Spinal cord (tissue), 10 donors: Measurements from ENCODE around the gene AK6. TPM values are rescaled to one million over a fixed set of nuclear protein-coding genes. Genes with fewer than 3 reads are reported as not detected.
"Not testable (repeated sequence)": the region's sequence is repeated elsewhere in the genome, so short reads cannot be mapped to it uniquely, and the experiment has no call there.

Experiments used
- DNase-seq, 6 donors: peaks; one replicate each; pipeline versions ENCODE4 v3.0.0 to v3.0.0-alpha.2; 2013 to 2015; ENCODE audit warnings: low spot score in 6 of 6, low read depth in 4 of 6
- H3K27ac ChIP-seq: one replicate; pipeline ENCODE4 v1.5.1; 2013; ENCODE audit warnings: low read depth, low read length, control low read depth
- H3K27me3 ChIP-seq: one replicate; pipeline ENCODE4 v1.6.1; 2013; ENCODE audit warnings: low read length; ENCODE audit not compliant: control insufficient read depth, insufficient read depth
- H3K36me3 ChIP-seq: one replicate; pipeline ENCODE4 v1.6.1; 2013; ENCODE audit warnings: low read length; ENCODE audit not compliant: control insufficient read depth, insufficient read depth
- H3K4me1 ChIP-seq: one replicate; pipeline ENCODE4 v1.6.1; 2013; ENCODE audit warnings: low read length; ENCODE audit not compliant: control insufficient read depth, insufficient read depth
- H3K4me3 ChIP-seq: one replicate; pipeline ENCODE4 v1.5.1; 2013; ENCODE audit warnings: low read depth, low read length, control low read depth
- H3K9me3 ChIP-seq: one replicate; pipeline ENCODE4 v1.6.1; 2013; ENCODE audit warnings: low read length; ENCODE audit not compliant: control insufficient read depth, insufficient read depth
- WGBS: methylation state at CpG from one replicate; pipeline ENCODE4 v1.1.5; 2013; ENCODE audit warnings: missing lambda C conversion rate; ENCODE audit not compliant: insufficient coverage; 5-methylcytosine and 5-hydroxymethylcytosine counted together
- polyA plus RNA-seq, 2 donors: library from polyadenylated mRNA; unstranded; fragments of 120-200 nt; gene quantifications; one replicate each; pipeline ENCODE4 v1.2.1, GENCODE V29; 2013; ENCODE audit not compliant: insufficient read length in 2 of 2
- total RNA-seq, 2 donors: library from RNA; depleted of rRNA in 1 of 2; stranded (reverse); fragments of 120-200 nt in 1 of 2; fragments of >200 nt in 1 of 2; gene quantifications; one replicate each; pipeline versions ENCODE4 v1.2.3 to v1.2.4, GENCODE V29; 2013 to 2014
- donor health status: healthy.

The AK6 gene
- total and polyA plus RNA-seq, 4 donors: 43.1 to 61.8 (median 53.6) TPM

GRCh38 chr5:69374911-69375446 is 5.7 kb upstream of the AK6 start:
- no peak for DNase-seq
- no peak overlapping the region for H3K27ac ChIP-seq
- no peak overlapping the region for H3K4me3 ChIP-seq
- peaks cover 3% of the 10 kb centered on the region for H3K4me1 ChIP-seq
- no peaks in the 10 kb centered on the region for H3K9me3 ChIP-seq
- H3K27me3 ChIP-seq: no peaks in the 10 kb centered on the region
- 100% methylated on average over 1 of the region's 4 CpGs for WGBS
- peaks cover 6% of the 10 kb centered on the region for H3K36me3 ChIP-seq

DNA sequence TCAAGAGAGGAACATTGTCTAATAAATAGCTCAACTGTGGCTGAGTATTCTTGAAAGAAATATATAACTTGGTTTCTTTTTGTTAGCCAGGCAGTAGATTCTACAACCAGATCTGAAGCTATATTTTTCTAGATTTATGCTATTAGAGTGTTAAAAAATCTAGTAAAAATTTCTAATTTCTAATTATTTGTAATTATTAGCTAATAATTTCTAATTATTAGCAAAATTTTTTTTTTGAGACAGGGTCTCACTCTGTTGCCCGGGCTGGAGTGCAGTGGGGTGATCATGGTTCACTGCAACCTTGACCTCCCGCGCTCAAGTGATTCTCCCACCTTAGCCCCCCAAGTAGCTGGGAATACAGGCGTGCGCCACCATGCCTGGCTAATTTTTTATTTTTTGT is 3.1 kb upstream of the AK6 start:
- DNase-seq: no peak
- Histone ChIP-seq H3K9me3 (no peaks in the 10 kb centered on the region), H3K4me1 (peaks cover 8% of the 10 kb centered on the region), H3K4me3 (no peak overlapping the region), H3K27ac (no peak overlapping the region), H3K27me3 (no peaks in the 10 kb centered on the region), H3K36me3 (peaks cover 3% of the 10 kb centered on the region)
- WGBS: no CpG with 5 or more reads among the region's 5 CpGs

DNA sequence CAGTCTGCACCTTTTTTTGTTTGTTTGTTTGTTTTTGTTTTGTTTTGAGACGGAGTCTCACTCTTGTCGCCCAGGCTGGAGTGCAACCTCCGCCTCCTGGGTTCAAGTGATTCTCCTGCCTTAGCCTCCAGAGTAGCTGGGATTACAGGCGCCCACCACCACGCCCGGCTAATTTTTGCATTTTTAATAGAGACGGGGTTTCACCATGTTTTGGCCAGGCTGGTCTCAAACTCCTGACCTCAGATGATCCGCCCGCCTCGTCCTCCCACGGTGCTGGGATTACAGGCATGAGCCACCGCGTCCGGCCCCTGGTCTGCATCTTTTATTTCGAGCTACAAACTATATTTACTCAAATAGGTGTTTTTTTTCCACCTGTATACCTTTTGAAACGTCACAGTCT is 1.0 kb upstream of the AK6 start:
- H3K4me1 ChIP-seq, H3K27ac ChIP-seq, H3K9me3 ChIP-seq, H3K27me3 ChIP-seq, H3K36me3 ChIP-seq, DNase-seq: not testable (repeated sequence)
- peak overlapping the region; percentile 89 for H3K4me3 ChIP-seq
- 3% methylated on average over 10 of the region's 16 CpGs for WGBS

- Histone ChIP-seq H3K4me1 (peaks cover 8% of the 10 kb centered on the region), H3K9me3 (no peaks in the 10 kb centered on the region), H3K36me3 (peaks cover 4% of the 10 kb centered on the region), H3K27ac (peak overlapping the region; percentile 90), H3K4me3 (peak overlapping the region; percentile 89), H3K27me3 (no peaks in the 10 kb centered on the region)
- under 1% methylated on average over 29 of the region's 39 CpGs for WGBS
- peak in 5 of 6 donors; percentile 11 to 58 (median 17) for DNase-seq
These were observed 621 bp downstream of the AK6 start for GRCh38 chr5:69368458-69369339.

DNA sequence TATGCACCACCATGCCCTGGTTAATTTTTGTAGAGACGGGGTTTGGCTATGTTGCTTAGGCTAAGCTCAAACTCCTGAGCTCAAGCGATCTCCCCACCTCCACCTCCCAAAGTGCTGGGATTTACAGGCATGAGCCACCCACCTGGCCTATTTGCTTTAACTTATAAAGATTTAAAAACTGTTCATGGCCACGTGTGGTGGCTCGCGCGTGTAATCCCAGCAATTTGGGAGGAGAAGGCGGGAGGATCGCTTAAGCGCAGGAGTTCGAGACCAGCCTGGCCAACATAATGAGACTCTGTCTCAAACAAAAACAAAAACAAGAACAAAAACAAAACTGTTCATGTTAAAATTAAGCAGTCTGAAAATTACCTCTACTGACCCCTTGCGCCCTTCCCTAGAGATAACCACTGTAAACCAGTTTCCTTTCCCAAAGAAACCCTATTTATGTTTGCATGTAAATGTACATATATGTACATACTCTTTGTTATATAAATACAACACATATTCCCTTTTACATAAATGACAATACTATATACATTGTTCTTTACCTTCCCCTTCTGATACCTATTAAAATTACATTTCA is 1.5 kb downstream of the AK6 start:
- WGBS: 87% methylated on average over 4 of the region's 11 CpGs

DNA sequence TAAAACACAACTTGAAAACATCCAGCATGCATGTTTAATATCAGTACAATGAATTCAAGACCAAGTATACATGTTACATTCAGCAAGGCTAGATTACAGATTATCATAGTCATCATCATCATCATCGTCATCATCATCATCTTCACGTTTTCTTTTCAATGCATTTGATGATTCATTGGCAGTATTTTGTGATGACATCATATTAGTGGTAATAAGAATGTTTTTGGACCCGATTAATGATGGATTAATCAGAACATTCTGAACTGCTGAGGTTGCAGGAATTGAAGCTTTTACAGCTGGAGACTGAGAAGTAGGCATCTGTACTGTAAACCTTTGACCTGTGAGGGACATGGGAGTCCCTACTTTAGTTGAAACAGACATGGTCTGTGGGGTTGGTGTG is 4.5 kb downstream of the AK6 start:
- WGBS: no CpG with 5 or more reads among the region's 3 CpGs
- H3K4me1 ChIP-seq: peaks cover 5% of the 10 kb centered on the region
- no peaks in the 10 kb centered on the region for H3K9me3 ChIP-seq
- DNase-seq: no peak
- H3K27me3 ChIP-seq: no peaks in the 10 kb centered on the region
- no peak overlapping the region for H3K4me3 ChIP-seq
- H3K36me3 ChIP-seq: peaks cover 23% of the 10 kb centered on the region
- no peak overlapping the region for H3K27ac ChIP-seq

More for the DNA sequence above, 1.5 kb downstream of the AK6 start:
- Histone ChIP-seq H3K36me3 (peaks cover 10% of the 10 kb centered on the region), H3K27ac (no peak overlapping the region), H3K4me3 (peak overlapping the region; percentile 89), H3K27me3 (no peaks in the 10 kb centered on the region), H3K9me3 (no peaks in the 10 kb centered on the region), H3K4me1 (peaks cover 8% of the 10 kb centered on the region)
- no peak for DNase-seq

DNA sequence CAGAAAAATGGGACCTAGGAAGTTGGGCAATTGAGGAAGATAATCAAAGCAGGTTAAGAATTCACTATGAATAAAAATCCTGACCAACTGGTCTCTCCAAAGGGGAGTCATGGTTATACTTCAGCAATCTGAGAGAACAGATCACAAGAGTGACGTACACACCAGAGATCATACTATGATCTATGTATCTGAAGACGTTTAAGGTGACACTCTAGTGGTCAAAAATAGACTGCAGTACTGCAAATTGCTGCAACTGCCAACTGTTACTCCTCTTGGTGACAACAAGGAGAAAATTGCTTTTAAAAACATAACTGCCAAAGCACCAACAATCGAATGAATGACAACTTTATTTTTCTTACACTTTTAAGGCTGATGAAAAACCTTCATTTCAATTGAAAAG is 4.9 kb downstream of the AK6 start:
- DNase-seq: no peak
- H3K27me3 ChIP-seq: no peaks in the 10 kb centered on the region
- no peaks in the 10 kb centered on the region for H3K9me3 ChIP-seq
- H3K36me3 ChIP-seq: peaks cover 23% of the 10 kb centered on the region
- peaks cover 5% of the 10 kb centered on the region for H3K4me1 ChIP-seq
- H3K4me3 ChIP-seq: no peak overlapping the region
- H3K27ac ChIP-seq: no peak overlapping the region
- no CpG with 5 or more reads among the region's 3 CpGs for WGBS

DNA sequence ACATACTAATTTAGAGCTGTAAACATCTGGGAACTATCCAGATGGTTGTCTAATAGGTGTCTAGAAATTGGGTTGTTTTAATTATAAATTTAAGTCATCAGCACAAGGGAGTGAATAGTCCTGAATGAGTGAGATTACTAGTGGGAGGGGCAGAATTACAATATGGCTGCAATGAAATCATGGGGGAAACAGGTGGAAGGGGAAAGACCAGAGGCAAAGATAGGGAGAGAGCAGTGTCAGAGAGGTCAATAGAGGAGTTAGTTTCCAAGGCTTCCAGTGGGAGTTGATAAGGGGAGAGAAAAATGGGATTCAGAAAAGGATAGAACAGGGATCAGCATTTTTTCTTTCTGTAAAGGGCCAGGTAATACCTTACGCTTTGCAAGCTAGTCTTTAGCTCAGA is 8.9 kb downstream of the AK6 start:
- Histone ChIP-seq H3K27ac (no peak overlapping the region), H3K9me3 (no peaks in the 10 kb centered on the region), H3K4me1 (no peaks in the 10 kb centered on the region), H3K27me3 (no peaks in the 10 kb centered on the region), H3K36me3 (peaks cover 21% of the 10 kb centered on the region), H3K4me3 (no peak overlapping the region)
- WGBS: 80% methylated on average over 1 of the region's 1 CpG
- peak in 1 of 6 donors; percentile 5 for DNase-seq

DNA sequence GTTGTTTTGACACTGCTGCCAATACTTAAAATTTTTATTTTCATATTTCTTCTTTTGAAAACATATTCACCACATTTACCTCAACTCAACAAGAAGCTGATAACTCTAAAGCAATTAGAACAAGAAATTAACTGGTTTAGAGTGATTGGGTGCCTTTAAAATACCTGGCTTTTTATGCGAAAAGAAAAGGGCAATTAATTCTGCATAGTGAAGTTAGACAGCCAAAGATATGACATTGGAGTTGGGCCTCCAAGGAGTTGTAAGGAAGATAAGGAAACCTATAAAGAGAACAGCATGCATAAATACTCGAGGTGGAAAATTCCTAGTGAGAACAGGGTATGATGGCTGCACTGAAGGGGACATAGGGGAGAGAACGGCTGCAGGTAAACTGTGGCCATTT is 9.6 kb downstream of the AK6 start:
- H3K27me3 ChIP-seq: no peaks in the 10 kb centered on the region
- no peaks in the 10 kb centered on the region for H3K9me3 ChIP-seq
- no peak overlapping the region for H3K4me3 ChIP-seq
- DNase-seq: no peak
- H3K4me1 ChIP-seq: no peaks in the 10 kb centered on the region
- peaks cover 28% of the 10 kb centered on the region for H3K36me3 ChIP-seq
- WGBS: 88% methylated on average over 1 of the region's 3 CpGs
- H3K27ac ChIP-seq: no peak overlapping the region

GRCh38 chr5:69350664-69351063 is 18.7 kb downstream of the AK6 start:
- Histone ChIP-seq H3K4me1 (no peaks in the 10 kb centered on the region), H3K36me3 (peaks cover 13% of the 10 kb centered on the region), H3K27me3 (no peaks in the 10 kb centered on the region), H3K9me3 (no peaks in the 10 kb centered on the region), H3K4me3 (no peak overlapping the region), H3K27ac (no peak overlapping the region)
- DNase-seq: no peak
